HS-27A (cell line): ENCODE results near the gene JPT2.
"Not testable (repeated sequence)": the region's sequence is repeated elsewhere in the genome, so short reads cannot be mapped to it uniquely, and the experiment has no call there.

Experiments used
- DNase-seq: peaks from one replicate; pipeline ENCODE4 v3.0.0-alpha.2; 2012; ENCODE audit warnings: low read depth, missing footprints

The JPT2 gene

DNA sequence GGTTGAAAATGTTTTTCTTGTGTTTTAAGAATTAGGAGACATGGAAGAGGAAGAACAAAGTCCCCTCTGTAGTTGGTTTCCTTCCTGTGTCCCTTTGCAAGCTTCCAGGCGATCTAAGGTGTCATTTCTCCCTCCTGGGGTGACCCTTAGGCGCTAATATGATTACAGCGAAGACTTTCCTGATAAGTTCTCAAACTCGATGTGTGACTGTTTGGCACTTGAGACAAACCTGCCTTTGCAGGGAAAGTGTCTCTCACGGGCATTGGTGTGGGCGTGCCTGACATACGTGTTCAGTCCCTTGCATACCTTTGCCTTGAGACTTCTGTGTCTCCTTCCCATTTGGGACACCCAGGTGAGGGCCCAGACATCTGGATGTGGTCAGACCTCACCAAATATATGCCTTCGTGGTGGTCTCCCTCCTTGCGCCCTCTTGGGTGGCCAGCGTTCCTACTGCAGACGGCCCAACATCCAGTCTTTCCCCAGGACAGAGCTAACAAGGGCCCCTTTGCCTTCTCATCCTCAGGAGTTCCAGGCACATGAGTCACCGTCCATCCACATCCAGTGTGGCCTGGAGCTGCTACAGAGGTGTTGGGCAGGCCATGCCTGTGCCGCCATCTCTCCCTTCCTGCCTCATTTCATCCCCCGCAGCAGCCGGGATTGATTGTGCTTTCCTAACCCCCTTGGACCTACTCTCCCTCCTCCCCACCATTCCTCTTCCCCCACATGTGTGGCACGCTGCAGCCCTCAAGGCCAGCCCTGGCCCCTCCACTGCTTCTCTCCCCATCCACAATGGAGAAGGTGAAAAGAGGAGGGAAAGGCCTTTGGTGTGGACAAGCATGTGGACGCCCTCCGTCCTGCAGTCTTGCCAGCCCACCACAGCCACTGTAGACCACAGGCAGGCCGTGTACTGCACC is 3.1 kb upstream of the JPT2 start:
- DNase-seq = no peak

GRCh38 chr16:1676661-1677060 is 1.4 kb upstream of the JPT2 start:
- no peak for DNase-seq

DNA sequence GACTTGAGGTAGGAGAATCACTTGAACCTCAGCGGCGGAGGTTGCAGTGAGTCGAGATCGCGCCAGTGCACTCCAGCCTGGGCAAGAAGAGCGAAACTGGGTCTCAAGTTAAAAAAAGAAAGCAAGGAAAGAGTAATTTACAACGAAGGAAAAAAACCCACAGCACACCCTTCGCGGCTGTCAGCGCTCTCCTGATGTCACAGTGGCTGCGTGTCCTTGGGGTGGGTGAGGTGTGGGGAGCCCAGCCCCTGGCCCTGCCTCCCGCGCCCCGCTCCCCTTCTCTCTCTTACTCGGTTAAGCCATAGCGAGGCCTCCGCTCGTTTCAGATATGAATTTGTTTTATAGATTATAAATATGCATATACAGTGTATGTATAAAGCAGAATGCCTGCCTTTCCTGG is 740 bp upstream of the JPT2 start:
- no peak for DNase-seq

DNA sequence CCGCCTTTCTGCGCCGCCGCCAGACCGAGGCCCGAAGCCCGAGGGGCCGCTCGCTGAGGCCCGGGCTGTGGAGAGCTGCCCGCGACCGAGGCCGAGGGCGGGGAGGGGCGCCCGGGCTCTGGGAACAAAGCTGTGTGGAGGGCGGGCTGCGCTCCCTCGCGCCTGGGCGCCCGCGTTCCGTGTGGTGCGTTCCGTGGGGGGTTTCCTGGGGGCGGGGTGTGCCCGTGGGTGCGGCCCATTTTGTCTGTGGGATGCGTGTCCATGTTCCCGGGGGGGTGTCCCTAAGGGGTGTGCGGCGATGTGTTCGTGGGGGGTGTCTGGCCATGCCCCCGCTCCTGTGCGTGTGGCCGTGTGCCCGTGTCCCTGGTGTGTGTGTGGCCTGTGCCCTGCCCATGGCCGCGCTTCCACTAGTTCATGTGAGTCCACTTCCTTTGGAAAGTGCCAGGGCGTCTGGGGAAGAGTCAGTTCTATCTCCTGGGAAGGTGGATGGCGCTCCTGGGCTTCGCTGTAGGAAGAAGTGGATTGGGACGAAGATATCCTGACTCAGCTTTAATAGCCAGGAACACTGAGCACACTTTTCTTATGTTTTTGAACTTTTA is 520 bp downstream of the JPT2 start:
- no peak for DNase-seq

DNA sequence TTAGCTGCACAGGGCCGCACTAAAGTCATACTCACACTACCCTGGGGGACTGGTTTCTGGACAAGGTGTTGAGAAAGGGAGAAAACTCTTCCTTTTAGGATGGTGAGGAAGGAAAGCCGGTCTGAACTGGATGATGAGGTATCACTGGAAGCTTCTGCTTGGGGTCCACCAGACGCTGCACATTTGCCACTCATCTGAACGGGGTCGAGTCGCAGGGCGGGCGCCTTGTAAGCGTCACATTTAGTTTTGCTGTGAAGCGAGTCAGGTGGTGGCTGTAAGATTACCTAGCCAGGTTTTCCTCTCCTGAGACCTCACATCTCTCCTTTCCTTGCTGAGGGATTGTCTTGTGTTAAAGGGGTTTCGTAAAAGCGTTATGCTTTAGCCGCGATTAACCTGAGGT is 2.3 kb downstream of the JPT2 start:
- DNase-seq = no peak

DNA sequence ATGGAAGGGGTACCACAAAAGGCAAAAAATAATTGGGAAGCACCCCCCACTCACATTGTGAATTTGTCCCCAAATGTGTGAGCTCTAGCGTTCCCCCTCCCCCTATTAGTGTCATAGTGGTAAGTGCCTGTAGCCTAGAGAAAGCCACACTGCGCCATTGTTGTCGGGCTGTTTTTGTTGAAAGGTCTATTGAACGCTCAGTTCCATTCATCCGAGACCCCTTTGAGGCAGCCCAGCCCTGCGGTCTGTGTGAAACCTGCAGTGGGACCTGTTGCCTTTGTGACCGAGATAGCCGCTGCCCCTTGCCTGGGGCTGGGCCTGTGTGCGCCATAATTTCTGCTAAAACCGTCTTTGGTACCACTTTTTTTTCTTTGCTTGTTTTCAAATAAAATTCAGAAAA is 3.0 kb downstream of the JPT2 start:
- no peak for DNase-seq

GRCh38 chr16:1687427-1688316 is 9.6 kb downstream of the JPT2 start:
- no peak for DNase-seq

DNA sequence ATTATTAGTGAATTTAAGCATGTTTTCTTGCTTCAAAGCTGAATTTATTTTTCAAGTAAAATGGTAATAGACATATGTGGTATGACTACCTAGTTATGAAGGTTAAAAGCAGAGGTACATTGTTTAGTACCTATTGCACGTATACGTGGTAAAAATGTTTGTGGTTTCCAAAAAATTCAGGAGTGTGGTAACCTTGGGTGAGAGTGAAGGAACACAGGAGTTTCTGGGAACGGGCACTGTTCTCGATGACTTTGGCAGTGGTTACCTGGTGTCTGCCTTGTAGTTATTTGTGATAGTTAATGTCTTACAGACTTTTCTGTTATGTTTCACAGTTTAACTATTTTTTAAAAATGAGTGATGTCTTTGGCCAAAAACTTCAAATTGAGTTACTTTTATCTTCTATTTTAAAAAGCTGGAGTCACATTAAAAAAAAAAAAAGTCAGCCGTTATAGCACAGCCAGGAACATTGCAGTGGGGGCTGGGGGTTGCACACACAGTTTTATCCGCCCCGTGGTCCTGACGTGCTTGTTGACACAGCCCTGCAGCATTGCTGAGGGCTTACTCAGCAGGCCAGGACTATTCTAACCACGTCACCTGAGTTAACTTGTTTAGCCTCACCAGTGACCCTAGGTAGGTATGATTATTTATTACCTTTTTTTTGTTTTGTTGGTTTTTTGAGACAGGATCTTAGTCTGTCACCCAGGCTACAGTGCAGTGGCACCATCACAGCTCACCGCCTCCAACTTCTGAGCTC is 10.9 kb downstream of the JPT2 start:
- DNase-seq = no peak

DNA sequence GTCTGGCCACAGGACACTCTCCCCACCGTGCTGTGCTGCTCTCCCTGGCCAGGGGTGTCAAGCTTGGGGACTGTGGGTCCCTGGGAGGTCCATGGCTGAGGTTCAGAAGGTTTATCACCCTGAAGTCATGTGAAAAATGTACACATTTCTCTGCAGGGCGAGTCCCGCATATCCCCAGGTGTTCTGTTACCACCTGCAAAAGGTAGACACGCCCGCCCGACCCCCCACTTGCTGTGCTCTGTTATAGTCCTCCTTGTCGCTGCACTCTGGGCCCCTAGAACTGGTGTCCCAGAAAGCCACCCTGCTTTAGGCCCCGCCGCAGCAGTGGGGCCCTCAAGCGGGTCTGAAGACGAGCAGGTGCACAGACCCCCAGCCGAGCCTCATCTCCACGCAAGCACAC is 11.8 kb downstream of the JPT2 start:
- DNase-seq = no peak

GRCh38 chr16:1690810-1691209 is 12.7 kb downstream of the JPT2 start:
- DNase-seq = no peak

DNA sequence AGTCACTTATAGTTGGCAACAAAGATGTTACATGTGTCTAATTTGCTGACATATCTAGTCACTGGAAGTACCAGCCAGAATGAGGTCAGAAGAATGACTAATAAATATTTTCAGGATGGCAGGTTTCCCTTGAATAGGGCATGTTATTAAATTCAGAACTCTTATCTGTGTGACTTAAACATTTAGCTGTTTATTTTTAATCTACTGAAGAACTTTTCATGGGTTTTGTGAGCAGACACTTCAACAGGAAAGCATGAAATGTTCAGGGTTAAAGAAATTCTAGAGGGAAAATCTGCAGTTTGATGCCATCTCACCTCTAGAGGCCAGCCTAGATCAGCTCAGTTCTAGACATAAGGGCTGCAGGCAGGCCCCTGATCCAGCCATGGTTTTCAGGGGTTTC is 13.2 kb downstream of the JPT2 start:
- DNase-seq = no peak

GRCh38 chr16:1691956-1692355 is 13.9 kb downstream of the JPT2 start:
- DNase-seq = no peak

DNA sequence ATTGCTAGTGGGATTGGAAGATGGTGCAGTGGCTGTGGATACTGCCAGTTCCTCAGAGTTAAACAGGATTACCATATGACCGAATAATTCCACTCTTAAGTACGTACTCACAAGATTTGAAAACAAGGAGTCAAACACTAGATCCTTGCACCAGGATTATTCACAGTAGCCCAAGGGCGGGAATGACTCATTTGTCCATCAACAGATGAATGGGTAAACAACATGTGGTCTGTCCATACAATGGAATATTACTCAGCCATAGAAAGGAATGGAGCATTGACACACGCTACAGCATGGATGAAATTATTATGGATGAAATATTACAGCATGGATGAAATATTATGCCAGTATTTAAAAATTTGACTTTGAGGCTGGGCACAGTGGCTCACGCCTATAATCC is 18.8 kb downstream of the JPT2 start:
- no peak for DNase-seq

DNA sequence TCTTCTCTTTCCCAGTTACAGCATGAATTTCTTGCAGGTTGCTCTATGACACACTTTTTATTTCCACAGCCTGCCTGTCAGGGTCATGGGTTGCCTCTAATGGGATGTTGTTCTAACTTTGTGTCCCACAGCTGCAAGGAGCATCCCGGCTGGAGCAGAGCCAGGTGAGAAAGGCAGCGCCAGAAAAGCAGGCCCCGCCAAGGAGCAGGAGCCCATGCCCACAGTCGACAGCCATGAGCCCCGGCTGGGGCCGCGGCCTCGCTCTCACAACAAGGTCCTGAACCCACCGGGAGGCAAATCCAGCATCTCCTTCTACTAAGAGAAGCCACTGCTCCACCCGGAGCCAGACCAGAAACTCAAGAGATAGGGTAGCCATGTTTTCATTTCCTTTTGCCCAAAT is 20.6 kb downstream of the JPT2 start:
- no peak for DNase-seq

- DNase-seq = no peak
Observed at GRCh38 chr16:1700246-1700645, 22.2 kb downstream of the JPT2 start.

DNA sequence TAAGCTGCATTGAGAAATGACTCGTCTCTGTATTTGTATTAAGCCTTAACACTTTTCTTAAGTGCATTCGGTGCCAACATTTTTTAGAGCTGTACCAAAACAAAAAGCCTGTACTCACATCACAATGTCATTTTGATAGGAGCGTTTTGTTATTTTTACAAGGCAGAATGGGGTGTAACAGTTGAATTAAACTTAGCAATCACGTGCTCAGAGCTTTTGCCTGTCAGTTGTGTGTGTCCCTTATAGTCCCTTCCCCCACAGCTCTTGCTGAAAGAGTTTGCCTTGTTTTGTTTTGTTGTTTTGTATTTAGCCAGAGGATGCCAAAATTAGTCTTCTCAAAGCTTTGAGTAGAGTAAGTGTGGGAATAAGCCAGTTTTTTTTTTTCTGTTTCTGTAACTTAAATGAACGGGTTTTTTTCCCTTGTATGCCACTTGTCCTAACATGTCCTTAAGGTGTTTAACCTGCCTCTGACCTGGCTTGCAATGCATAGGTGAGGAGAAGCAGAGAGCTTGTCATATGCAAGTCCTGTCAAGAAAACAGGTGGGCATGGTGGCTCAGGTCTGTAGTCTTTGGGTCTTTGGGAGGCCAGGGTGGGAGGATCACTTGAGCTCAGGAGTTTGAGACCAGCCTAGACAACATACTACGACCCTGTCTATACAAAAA is 23.3 kb downstream of the JPT2 start:
- no peak for DNase-seq

DNA sequence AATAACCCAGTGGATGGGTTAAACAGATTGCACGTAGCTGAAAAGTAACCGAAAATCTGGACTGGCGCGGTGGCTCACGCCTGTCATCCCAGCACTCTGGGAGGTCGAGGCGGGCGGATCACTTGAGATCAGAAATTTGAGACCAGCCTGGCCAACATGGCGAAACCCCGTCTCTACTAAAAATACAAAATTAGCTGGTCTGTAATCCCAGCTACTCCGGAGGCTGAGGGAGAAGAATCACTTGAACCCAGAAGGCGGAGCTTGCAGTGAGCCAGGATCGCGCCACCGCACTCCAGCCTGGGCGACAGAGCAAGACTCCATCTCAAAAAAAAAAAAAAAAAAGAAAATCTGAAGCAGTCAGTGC is 27.2 kb downstream of the JPT2 start:
- not testable (repeated sequence) for DNase-seq

DNA sequence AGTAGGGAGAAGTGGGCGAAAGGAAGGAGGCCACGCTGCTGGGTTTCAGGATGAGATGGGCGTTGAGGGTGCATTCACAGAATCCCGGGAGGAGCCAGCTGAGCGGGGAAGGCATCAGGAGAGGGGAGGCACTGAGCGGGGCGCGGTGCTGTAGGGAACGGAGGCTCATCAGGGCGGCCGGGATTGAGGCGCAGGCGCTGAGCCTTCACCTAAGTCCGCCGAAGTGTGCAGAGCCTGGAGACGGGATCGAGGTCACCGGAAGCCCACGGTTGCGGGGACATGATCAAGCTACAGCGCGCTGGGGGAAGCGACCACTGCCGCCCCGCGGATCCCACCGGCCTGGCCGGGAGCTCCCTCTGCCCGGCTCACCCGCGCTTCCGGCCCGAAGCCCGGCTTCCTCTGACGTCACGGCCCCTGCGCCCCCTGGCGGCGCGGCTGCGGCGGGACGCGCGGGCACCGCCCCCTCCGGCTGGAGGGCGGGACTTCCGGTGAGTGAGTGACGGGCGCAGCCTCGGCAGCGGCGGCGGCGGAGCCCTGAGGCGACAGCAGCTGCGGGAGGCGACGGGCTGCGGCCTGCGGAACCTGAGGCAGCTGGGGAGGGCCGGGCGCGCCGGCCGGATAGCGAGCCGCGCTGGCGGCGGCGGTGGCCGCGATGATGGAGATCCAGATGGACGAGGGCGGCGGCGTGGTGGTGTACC is 27.8 kb downstream of the JPT2 start, which contains the start of gene MAPK8IP3:
Gene MAPK8IP3 (plus strand): TSS at position 508 of the 698 bp plus-strand sequence. CDS start 145 bp downstream, at position 653.
- peak; percentile 72 for DNase-seq

- DNase-seq = no peak
Observed at GRCh38 chr16:1706386-1707192, 28.5 kb downstream of the JPT2 start.
